ENCODE data around the gene FLII. TPM values are rescaled to one million over a fixed set of nuclear protein-coding genes. Genes with fewer than 3 reads are reported as not detected.

Gene FLII
- total and polyA plus RNA-seq, 2 donors (not counting 1 experiment from before 2014, with no cell fraction given), result 199 to 395 TPM

DNA sequence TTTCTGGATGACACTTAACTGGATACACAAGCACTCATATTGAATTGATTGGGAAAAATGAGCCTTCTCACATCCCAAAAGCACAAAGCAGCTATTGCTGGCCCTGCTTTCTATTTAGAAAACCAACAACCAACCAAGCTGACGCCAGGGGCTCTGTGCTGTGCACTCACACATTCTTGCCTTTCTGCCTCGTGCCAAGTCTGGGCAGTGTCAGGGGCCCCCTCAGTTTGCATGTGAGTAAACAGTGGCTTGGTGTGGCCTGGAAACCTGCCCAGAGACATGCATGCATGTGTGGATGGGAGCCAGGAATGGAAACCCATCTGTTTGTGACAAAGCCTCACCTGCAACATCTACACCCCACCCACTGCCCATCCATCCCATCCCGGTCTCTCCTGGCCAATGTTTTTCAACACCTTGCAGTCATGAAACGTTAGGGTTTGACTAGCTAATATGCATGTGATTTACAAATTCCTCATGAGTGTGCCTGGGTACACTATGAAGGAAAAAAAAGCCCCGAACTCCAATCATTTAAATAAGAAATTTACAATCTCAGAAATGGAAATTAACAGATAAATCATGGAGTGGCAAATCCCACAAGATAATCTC, 22.3 kb upstream of the FLII start:
- DNase-seq (ENCODE audit: low read depth in 2 of 2), result peak in 1 of 2 donors; percentile 21
- no peaks in the 10 kb centered on the region for H4K20me1 ChIP-seq (ENCODE audit: control insufficient read depth, extremely low read depth, insufficient read depth, low read length)

DNA sequence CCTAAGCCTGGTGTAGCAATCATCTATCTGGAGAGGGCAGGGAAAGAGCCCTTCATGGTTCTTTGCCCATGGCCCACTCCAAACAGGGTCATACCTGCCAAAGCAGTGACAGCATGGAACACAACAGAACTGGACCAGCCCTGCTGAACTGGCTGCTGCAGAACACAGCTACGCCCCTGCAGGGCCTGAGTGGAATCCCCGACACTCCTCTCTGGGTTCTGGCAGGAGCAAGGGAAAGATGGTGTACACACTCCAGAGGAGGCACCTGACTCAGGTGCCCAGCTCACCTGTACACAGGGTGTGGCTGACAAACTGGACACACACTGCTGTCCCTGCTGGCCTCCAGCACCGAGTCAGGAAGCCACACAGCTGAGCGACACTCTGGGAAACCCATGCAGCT, 21.7 kb upstream of the FLII start:
- no peak for DNase-seq (ENCODE audit: low read depth in 2 of 2)
- H3K9ac ChIP-seq (ENCODE audit: insufficient read depth, low read length), result no peak overlapping the region
- no peaks in the 10 kb centered on the region for H3K9me3 ChIP-seq (ENCODE audit: control insufficient read depth, insufficient read depth, low read depth, low read length)
- H3K36me3 ChIP-seq (ENCODE audit: control insufficient read depth, insufficient read depth, low read length), result peaks cover 24% of the 10 kb centered on the region
- no peaks in the 10 kb centered on the region for H3K79me2 ChIP-seq (ENCODE audit: control insufficient read depth, insufficient read depth, low read length)
- no peaks in the 10 kb centered on the region for H3K27me3 ChIP-seq (ENCODE audit: control insufficient read depth, insufficient read depth, low read length)
- no peak overlapping the region for H3K4me3 ChIP-seq (replicated peaks in 1 of 4; ENCODE audit: control extremely low read depth in 1 of 4, insufficient read depth in 1 of 4, low read depth in 3 of 4, low read length in 4 of 4)
- H4K20me1 ChIP-seq (ENCODE audit: control insufficient read depth, extremely low read depth, insufficient read depth, low read length), result no peaks in the 10 kb centered on the region
- H3K27ac ChIP-seq (ENCODE audit: insufficient read depth, low read length), result no peak overlapping the region
- H3K4me2 ChIP-seq (ENCODE audit: extremely low read depth, insufficient read depth, low read length), result no peak overlapping the region
- TF ChIP-seq, protein P1, sequence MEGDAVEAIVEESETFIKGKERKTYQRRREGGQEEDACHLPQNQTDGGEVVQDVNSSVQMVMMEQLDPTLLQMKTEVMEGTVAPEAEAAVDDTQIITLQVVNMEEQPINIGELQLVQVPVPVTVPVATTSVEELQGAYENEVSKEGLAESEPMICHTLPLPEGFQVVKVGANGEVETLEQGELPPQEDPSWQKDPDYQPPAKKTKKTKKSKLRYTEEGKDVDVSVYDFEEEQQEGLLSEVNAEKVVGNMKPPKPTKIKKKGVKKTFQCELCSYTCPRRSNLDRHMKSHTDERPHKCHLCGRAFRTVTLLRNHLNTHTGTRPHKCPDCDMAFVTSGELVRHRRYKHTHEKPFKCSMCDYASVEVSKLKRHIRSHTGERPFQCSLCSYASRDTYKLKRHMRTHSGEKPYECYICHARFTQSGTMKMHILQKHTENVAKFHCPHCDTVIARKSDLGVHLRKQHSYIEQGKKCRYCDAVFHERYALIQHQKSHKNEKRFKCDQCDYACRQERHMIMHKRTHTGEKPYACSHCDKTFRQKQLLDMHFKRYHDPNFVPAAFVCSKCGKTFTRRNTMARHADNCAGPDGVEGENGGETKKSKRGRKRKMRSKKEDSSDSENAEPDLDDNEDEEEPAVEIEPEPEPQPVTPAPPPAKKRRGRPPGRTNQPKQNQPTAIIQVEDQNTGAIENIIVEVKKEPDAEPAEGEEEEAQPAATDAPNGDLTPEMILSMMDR (conservative IDR thresholded peaks at IDR 0.05 in 1 of 2, IDR thresholded peaks at IDR 0.05 in 1 of 2; ENCODE audit: low read depth in 1 of 2, low read length in 2 of 2), result no peak
- TF ChIP-seq EZH2 (IDR thresholded peaks at IDR 0.05; ENCODE audit: low read length, missing control alignments), result no peak
- H3K4me1 ChIP-seq (ENCODE audit: control insufficient read depth, extremely low read depth, insufficient read depth, low read length), result peaks cover 2% of the 10 kb centered on the region
- no peak overlapping the region for H2AFZ ChIP-seq (ENCODE audit: low read length)

More for the DNA sequence above, 22.3 kb upstream of the FLII start:
- H3K4me3 ChIP-seq (replicated peaks in 1 of 4; ENCODE audit: control extremely low read depth in 1 of 4, insufficient read depth in 1 of 4, low read depth in 3 of 4, low read length in 4 of 4), result no peak overlapping the region
- TF ChIP-seq EZH2 (IDR thresholded peaks at IDR 0.05; ENCODE audit: low read length, missing control alignments), result no peak
- TF ChIP-seq, protein P1 (conservative IDR thresholded peaks at IDR 0.05 in 1 of 2, IDR thresholded peaks at IDR 0.05 in 1 of 2; ENCODE audit: low read depth in 1 of 2, low read length in 2 of 2), result no peak
- peaks cover 24% of the 10 kb centered on the region for H3K36me3 ChIP-seq (ENCODE audit: control insufficient read depth, insufficient read depth, low read length)
- H3K79me2 ChIP-seq (ENCODE audit: control insufficient read depth, insufficient read depth, low read length), result no peaks in the 10 kb centered on the region
- H3K27me3 ChIP-seq (ENCODE audit: control insufficient read depth, insufficient read depth, low read length), result no peaks in the 10 kb centered on the region
- no peaks in the 10 kb centered on the region for H3K9me3 ChIP-seq (ENCODE audit: control insufficient read depth, insufficient read depth, low read depth, low read length)
- no peak overlapping the region for H3K9ac ChIP-seq (ENCODE audit: insufficient read depth, low read length)
- H3K4me1 ChIP-seq (ENCODE audit: control insufficient read depth, extremely low read depth, insufficient read depth, low read length), result peaks cover 2% of the 10 kb centered on the region
- no peak overlapping the region for H3K4me2 ChIP-seq (ENCODE audit: extremely low read depth, insufficient read depth, low read length)
- H2AFZ ChIP-seq (ENCODE audit: low read length), result no peak overlapping the region
- no peak overlapping the region for H3K27ac ChIP-seq (ENCODE audit: insufficient read depth, low read length)

DNA sequence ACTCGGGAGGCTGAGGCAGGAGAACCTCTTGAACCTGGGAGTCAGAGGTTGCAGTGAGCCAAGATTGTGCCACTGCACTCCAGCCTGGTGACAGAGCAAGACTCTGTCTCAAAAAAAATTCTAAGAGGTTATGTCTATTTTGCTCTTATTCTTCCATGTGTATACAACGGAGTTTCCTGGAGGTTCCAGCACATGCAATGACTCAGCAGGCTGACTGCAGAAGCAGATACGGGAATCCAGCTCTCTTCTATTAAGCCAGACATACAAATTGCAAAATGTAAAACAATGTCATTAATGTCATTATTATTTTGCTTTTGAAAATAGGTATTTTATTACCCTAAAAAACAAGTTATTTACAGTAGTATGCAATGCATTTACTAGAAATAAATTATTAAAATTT, 20.3 kb upstream of the FLII start:
- Histone ChIP-seq H3K9ac (ENCODE audit: insufficient read depth, low read length) (no peak overlapping the region), H3K36me3 (ENCODE audit: control insufficient read depth, insufficient read depth, low read length) (peaks cover 30% of the 10 kb centered on the region), H3K27me3 (ENCODE audit: control insufficient read depth, insufficient read depth, low read length) (no peaks in the 10 kb centered on the region), H2AFZ (ENCODE audit: low read length) (no peak overlapping the region), H4K20me1 (ENCODE audit: control insufficient read depth, extremely low read depth, insufficient read depth, low read length) (no peaks in the 10 kb centered on the region), H3K27ac (ENCODE audit: insufficient read depth, low read length) (no peak overlapping the region), H3K4me1 (ENCODE audit: control insufficient read depth, extremely low read depth, insufficient read depth, low read length) (peaks cover 2% of the 10 kb centered on the region), H3K79me2 (ENCODE audit: control insufficient read depth, insufficient read depth, low read length) (no peaks in the 10 kb centered on the region), H3K4me2 (ENCODE audit: extremely low read depth, insufficient read depth, low read length) (no peak overlapping the region), H3K4me3 (replicated peaks in 1 of 4; ENCODE audit: control extremely low read depth in 1 of 4, insufficient read depth in 1 of 4, low read depth in 3 of 4, low read length in 4 of 4) (no peak overlapping the region), H3K9me3 (ENCODE audit: control insufficient read depth, insufficient read depth, low read depth, low read length) (no peaks in the 10 kb centered on the region)
- peak; percentile 28 to 55 for DNase-seq (ENCODE audit: low read depth in 2 of 2)
- TF ChIP-seq EZH2 (IDR thresholded peaks at IDR 0.05; ENCODE audit: low read length, missing control alignments), result no peak
- TF ChIP-seq, protein P1 (conservative IDR thresholded peaks at IDR 0.05 in 1 of 2, IDR thresholded peaks at IDR 0.05 in 1 of 2; ENCODE audit: low read depth in 1 of 2, low read length in 2 of 2), result no peak

Data from fibroblast of lung (primary cell).